ENCODE data around the gene RBFOX1.

- TF ChIP-seq CTCF (IDR thresholded peaks at IDR 0.05) (no peak), POLR2AphosphoS5 (IDR thresholded peaks at IDR 0.05) (no peak), POLR2A (IDR thresholded peaks at IDR 0.05) (no peak)
These were observed 14.0 kb upstream of the RBFOX1 start for GRCh38 chr16:7318686-7319085.
